Nephron (organoid): Measurements from ENCODE around the gene SH3RF1.
"Not testable (repeated sequence)": the region's sequence is repeated elsewhere in the genome, so short reads cannot be mapped to it uniquely, and the experiment has no call there.

Source experiments
- H3K27ac Mint-ChIP-seq, 3 experiments: 2 replicates each; pipeline ENCODE4 v1.8.0; 2020; ENCODE audit warnings: mixed read lengths in 3 of 3, mild to moderate bottlenecking in 2 of 3, moderate library complexity in 1 of 3
- H3K27me3 Mint-ChIP-seq: 2 replicates; pipeline ENCODE4 v1.8.0; 2021; ENCODE audit warnings: low read depth, mild to moderate bottlenecking, moderate library complexity, mixed read lengths
- H3K36me3 Mint-ChIP-seq: 2 replicates; pipeline ENCODE4 v1.8.0; 2020; ENCODE audit warnings: low read depth, mixed read lengths
- H3K4me1 Mint-ChIP-seq: 2 replicates; pipeline ENCODE4 v1.8.0; 2020; ENCODE audit warnings: mixed read lengths
- H3K4me3 Mint-ChIP-seq, 3 experiments: 2 replicates each; pipeline ENCODE4 v1.8.0; 2020; ENCODE audit warnings: mild to moderate bottlenecking in 3 of 3, mixed read lengths in 3 of 3, moderate library complexity in 2 of 3
- H3K9me3 Mint-ChIP-seq: 2 replicates; pipeline ENCODE4 v1.8.0; 2020; ENCODE audit warnings: mixed read lengths
- CTCF ChIP-seq, 3 experiments: fragments of 200-600 bp; sonication (generic); IDR thresholded peaks; one replicate each; pipeline ENCODE4 v1.5.0; 2021; ENCODE audit warnings: antibody characterized with exemption in 3 of 3; ENCODE audit not compliant: unreplicated experiment in 3 of 3

SH3RF1 gene

GRCh38 chr4:169295822-169296221 is 25.1 kb upstream of the SH3RF1 start:
- no peak overlapping the region for H3K4me3 Mint-ChIP-seq
- H3K4me1 Mint-ChIP-seq = no peaks in the 10 kb centered on the region
- TF ChIP-seq CTCF (IDR thresholded peaks at IDR 0.05; ENCODE audit: unreplicated experiment in 3 of 3) = no peak
- no peaks in the 10 kb centered on the region for H3K36me3 Mint-ChIP-seq
- H3K27me3 Mint-ChIP-seq = no peaks in the 10 kb centered on the region
- peaks cover 9% of the 10 kb centered on the region for H3K9me3 Mint-ChIP-seq
- H3K27ac Mint-ChIP-seq = no peak overlapping the region

DNA sequence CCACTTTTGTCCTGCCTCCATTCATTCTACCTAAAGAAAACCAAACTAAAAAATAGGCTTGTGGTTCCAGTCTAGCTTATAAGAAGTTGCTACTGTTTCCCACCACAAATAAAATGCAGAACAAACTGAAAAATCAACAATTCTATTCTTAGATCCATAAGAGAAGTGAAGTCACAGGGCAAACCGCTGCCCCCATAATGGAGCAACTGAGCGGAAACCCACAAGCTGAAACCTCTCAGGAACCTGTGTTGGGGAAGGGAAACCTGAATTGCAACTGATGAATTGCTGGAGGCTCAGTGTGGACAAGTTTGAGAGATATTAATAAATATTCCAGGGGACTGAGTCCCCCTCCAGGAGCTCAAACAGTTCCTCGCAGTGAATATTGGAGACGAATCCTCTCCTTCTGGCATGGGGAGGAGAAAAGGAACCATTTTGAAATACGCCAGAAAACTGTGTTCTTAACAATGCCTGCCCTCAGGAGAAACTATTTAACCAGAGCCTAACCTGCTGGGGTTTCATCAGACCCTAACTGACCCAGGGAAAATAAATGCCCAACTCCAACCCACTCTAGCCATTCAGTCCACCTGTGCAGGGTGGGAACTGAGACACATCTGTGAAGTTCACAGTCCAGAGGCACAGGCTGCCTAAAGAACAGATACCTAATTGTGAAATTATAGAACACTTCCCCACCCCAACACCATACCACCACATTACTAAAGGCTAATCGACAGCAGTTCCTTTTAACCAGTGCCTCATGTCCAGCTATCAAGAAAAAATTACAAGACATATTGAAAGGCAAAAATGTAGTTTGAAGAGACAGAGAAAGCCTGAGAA is 22.8 kb upstream of the SH3RF1 start:
- H3K27me3 Mint-ChIP-seq = no peaks in the 10 kb centered on the region
- TF ChIP-seq CTCF (IDR thresholded peaks at IDR 0.05; ENCODE audit: unreplicated experiment in 3 of 3) = no peak
- H3K4me1 Mint-ChIP-seq = no peaks in the 10 kb centered on the region
- H3K27ac Mint-ChIP-seq = no peak overlapping the region
- H3K9me3 Mint-ChIP-seq = peaks cover 7% of the 10 kb centered on the region
- no peak overlapping the region for H3K4me3 Mint-ChIP-seq
- H3K36me3 Mint-ChIP-seq = no peaks in the 10 kb centered on the region

- not testable (repeated sequence) for H3K4me3 Mint-ChIP-seq, H3K9me3 Mint-ChIP-seq, H3K4me1 Mint-ChIP-seq, H3K27me3 Mint-ChIP-seq, H3K27ac Mint-ChIP-seq, H3K36me3 Mint-ChIP-seq
Measured at GRCh38 chr4:169287983-169288382, 17.2 kb upstream of the SH3RF1 start.

DNA sequence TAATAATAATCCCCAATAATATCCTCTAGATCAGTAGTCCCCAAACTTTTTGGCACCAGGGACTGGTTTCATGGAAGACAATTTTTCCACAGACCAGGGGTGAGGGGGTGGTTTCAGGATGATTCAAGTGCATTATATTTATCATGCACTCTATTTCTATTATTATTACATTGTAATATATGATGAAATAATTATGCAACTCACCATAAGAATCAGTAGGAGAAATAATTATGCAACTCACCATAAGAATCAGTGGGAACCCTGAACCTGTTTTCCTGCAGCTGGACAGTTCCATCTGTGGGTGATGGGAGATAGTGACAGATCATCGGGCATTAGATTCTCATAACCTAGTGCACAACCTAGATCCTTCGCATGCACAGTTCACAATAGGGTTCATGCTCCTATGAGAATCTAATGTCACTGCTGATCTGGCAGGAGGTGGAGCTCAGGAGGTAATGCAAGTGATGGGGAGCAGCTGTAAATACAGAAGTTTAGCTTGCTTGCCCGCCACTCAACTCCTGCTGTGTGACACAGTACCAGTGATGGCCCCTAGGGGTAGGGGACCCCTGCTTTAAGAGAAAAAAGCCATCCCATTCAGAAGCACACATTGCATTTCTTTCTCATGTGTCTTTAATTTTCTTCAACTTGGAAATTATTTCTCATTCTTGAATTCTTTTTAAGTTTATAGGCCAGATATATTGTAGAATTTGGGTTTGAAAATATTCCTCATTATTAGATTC is 16.0 kb upstream of the SH3RF1 start:
- H3K27me3 Mint-ChIP-seq = no peaks in the 10 kb centered on the region
- H3K27ac Mint-ChIP-seq = no peak overlapping the region
- H3K36me3 Mint-ChIP-seq = no peaks in the 10 kb centered on the region
- TF ChIP-seq CTCF (IDR thresholded peaks at IDR 0.05; ENCODE audit: unreplicated experiment in 3 of 3) = no peak
- no peaks in the 10 kb centered on the region for H3K9me3 Mint-ChIP-seq
- no peaks in the 10 kb centered on the region for H3K4me1 Mint-ChIP-seq
- H3K4me3 Mint-ChIP-seq = no peak overlapping the region

- H3K27ac Mint-ChIP-seq = no peak overlapping the region
- H3K4me3 Mint-ChIP-seq = no peak overlapping the region
- H3K9me3 Mint-ChIP-seq = no peaks in the 10 kb centered on the region
- no peaks in the 10 kb centered on the region for H3K27me3 Mint-ChIP-seq
- H3K4me1 Mint-ChIP-seq = peaks cover 9% of the 10 kb centered on the region
- H3K36me3 Mint-ChIP-seq = no peaks in the 10 kb centered on the region
- TF ChIP-seq CTCF (IDR thresholded peaks at IDR 0.05; ENCODE audit: unreplicated experiment in 3 of 3) = no peak
Measured at GRCh38 chr4:169283114-169283509, 12.4 kb upstream of the SH3RF1 start.

DNA sequence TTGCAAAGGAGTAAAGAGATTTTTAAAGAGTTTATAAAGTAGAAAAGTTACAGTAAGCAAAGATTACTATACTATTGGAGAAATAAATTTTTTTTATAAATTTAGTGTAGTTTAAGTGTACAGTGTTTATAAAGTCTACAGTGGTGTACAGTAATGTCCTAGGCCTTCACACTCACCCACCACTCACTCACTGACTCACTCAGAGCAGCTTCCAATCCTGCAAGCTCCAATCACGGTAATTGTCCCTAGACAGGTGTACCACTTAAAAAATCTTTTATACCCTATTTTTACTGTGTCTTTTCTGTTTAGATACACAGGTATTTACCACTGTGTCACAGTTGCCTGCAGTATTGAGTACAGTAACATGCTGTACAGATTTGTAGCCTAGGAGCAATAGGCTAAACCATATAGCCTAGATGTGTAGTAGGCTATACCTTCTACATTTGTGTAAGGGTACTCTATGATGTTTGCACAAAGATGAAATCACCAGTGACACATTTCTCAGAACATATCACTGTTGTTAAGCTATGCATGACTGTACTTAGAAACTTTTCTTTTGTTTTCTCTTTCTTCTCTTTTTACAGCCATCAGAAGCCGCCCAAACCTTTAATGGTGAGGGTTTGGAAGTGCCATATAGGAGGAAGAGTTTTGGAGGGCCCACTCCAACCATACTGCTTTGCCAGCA is 11.8 kb upstream of the SH3RF1 start:
- H3K4me3 Mint-ChIP-seq = no peak overlapping the region
- H3K9me3 Mint-ChIP-seq = no peaks in the 10 kb centered on the region
- H3K27ac Mint-ChIP-seq = no peak overlapping the region
- no peaks in the 10 kb centered on the region for H3K27me3 Mint-ChIP-seq
- peaks cover 9% of the 10 kb centered on the region for H3K4me1 Mint-ChIP-seq
- TF ChIP-seq CTCF (IDR thresholded peaks at IDR 0.05; ENCODE audit: unreplicated experiment in 3 of 3) = no peak
- H3K36me3 Mint-ChIP-seq = no peaks in the 10 kb centered on the region
